DMS153 (cell line): Measurements from ENCODE around the gene TNFSF13.

Experiments used
- DNase-seq: peaks from one replicate; lab custom pipeline; 2025; lab: John Stamatoyannopoulos, UW

TNFSF13 gene

GRCh38 chr17:7558544-7559319 lies at the start of gene TNFSF13:
Gene TNFSF13 (plus strand): TSS chr17:7558750. CDS start chr17:7559040, 290 bp downstream.
- DNase-seq: no peak

GRCh38 chr17:7508846-7509245 lies 49.7 kb upstream of the TNFSF13 start:
- DNase-seq: no peak

GRCh38 chr17:7509937-7510336 lies 48.6 kb upstream of the TNFSF13 start:
- no peak for DNase-seq

- no peak for DNase-seq
Observed at GRCh38 chr17:7511108-7511507, 47.4 kb upstream of the TNFSF13 start.

- DNase-seq: no peak
Observed at GRCh38 chr17:7512105-7512504, 46.4 kb upstream of the TNFSF13 start.

- DNase-seq: no peak
Observed at GRCh38 chr17:7512824-7513540, 45.6 kb upstream of the TNFSF13 start.

- no peak for DNase-seq
Observed at GRCh38 chr17:7513850-7514419, 44.6 kb upstream of the TNFSF13 start.

- no peak for DNase-seq
Observed at GRCh38 chr17:7515911-7516610, 42.5 kb upstream of the TNFSF13 start.

- DNase-seq: peak; percentile 14
Observed at GRCh38 chr17:7523033-7523432, 35.5 kb upstream of the TNFSF13 start.

GRCh38 chr17:7528842-7529241 lies 29.7 kb upstream of the TNFSF13 start:
- DNase-seq: no peak

GRCh38 chr17:7530023-7530900 lies 28.3 kb upstream of the TNFSF13 start:
- no peak for DNase-seq

- no peak for DNase-seq
Observed at GRCh38 chr17:7538050-7538449, 20.5 kb upstream of the TNFSF13 start.

GRCh38 chr17:7538891-7539545 lies 19.5 kb upstream of the TNFSF13 start:
- DNase-seq: no peak

- DNase-seq: no peak
Observed at GRCh38 chr17:7541074-7541621, 17.4 kb upstream of the TNFSF13 start.

GRCh38 chr17:7544911-7545310 lies 13.6 kb upstream of the TNFSF13 start:
- DNase-seq: no peak

- DNase-seq: no peak
Observed at GRCh38 chr17:7548585-7549400, 9.8 kb upstream of the TNFSF13 start, which contains the start of gene TNFSF12. Gene TNFSF12 (plus strand): TSS chr17:7549058. CDS start chr17:7549154, 96 bp downstream.

GRCh38 chr17:7549401-7550055 lies 9.0 kb upstream of the TNFSF13 start:
- no peak for DNase-seq

- DNase-seq: no peak
Observed at GRCh38 chr17:7550344-7550743, 8.2 kb upstream of the TNFSF13 start.

GRCh38 chr17:7551396-7551795 lies 7.2 kb upstream of the TNFSF13 start:
- DNase-seq: no peak
